Measurements from ENCODE around the gene SNX32. TPM values are rescaled to one million over a fixed set of nuclear protein-coding genes. Genes with fewer than 3 reads are reported as not detected.

Gene SNX32
- total and polyA plus RNA-seq, 9 of the 15 experiments (the other 6 are each of a cell fraction or from before 2014, with no cell fraction given) = 0.03 TPM; not detected in 7

GRCh38 chr11:65899356-65900124 lies 65.8 kb downstream of the SNX32 start (continued):
- TF ChIP-seq IRF9 (tag; IDR thresholded peaks at IDR 0.05) (no peak), NR1H2 (CRISPR knock-in tag; IDR thresholded peaks at IDR 0.05) (0 out of 2 replicates have a peak, but pooled peaks have one; percentile 72), KDM1A (IDR thresholded peaks at IDR 0.05) (no peak), EP400 (IDR thresholded peaks at IDR 0.05) (peak; percentile 97), TCF15 (CRISPR knock-in tag; IDR thresholded peaks at IDR 0.05) (peak; percentile 50; the same call in 1 of the 2 replicates), ZNF282 (CRISPR knock-in tag; IDR thresholded peaks at IDR 0.05) (no peak; the same call in 1 of the 2 replicates), ID3 (CRISPR knock-in tag; IDR thresholded peaks at IDR 0.05) (no peak), ID3 (tag; IDR thresholded peaks at IDR 0.05) (peak; percentile 67; the same call in 1 of the 2 replicates), HLTF (IDR thresholded peaks at IDR 0.05) (no peak), TRIM28 (IDR thresholded peaks at IDR 0.05) (0 out of 2 replicates have a peak, but pooled peaks have one; percentile 12), ZBTB2 (IDR thresholded peaks at IDR 0.05) (peak; percentile 38; the same call in 1 of the 2 replicates), HNRNPK (IDR thresholded peaks at IDR 0.05; ENCODE audit: low read depth, low read length, poor library complexity, severe bottlenecking) (peak; percentile 66), PRPF4 (IDR thresholded peaks at IDR 0.05; ENCODE audit: insufficient read depth, low read depth, low read length, poor library complexity, severe bottlenecking) (peak; percentile 99), ELK1 (CRISPR knock-in tag; IDR thresholded peaks at IDR 0.05) (no peak), NFIX (CRISPR knock-in tag; IDR thresholded peaks at IDR 0.05; ENCODE audit: low read depth) (no peak), BRCA1 (IDR thresholded peaks at IDR 0.05) (no peak), BRCA1 (CRISPR knock-in tag; IDR thresholded peaks at IDR 0.05) (peak; percentile 74; the same call in 1 of the 2 replicates), JUN (IDR thresholded peaks at IDR 0.05; ENCODE audit: borderline replicate concordance, low read depth, low read length) (peak; percentile 95), JUN (CRISPR knock-in tag; IDR thresholded peaks at IDR 0.05; ENCODE audit: borderline replicate concordance) (0 out of 2 replicates have a peak, but pooled peaks have one; percentile 92), KDM5B (IDR thresholded peaks at IDR 0.05; ENCODE audit: insufficient replicate concordance, low read depth, low read length) (peak; percentile 62), CREB1 (IDR thresholded peaks at IDR 0.05) (peak; percentile 18; the same call in 1 of the 2 replicates), CREB1 (CRISPR knock-in tag; IDR thresholded peaks at IDR 0.05) (peak; percentile 53; the same call in 1 of the 2 replicates), SAFB (IDR thresholded peaks at IDR 0.05; ENCODE audit: borderline replicate concordance, low read depth, low read length) (no peak), SMAD2 (IDR thresholded peaks at IDR 0.05; ENCODE audit: low read depth, low read length) (no peak), ZFP30 (CRISPR knock-in tag; IDR thresholded peaks at IDR 0.05; ENCODE audit: borderline replicate concordance) (no peak)
